ENCODE results near the gene CISD2. TPM values are rescaled to one million over a fixed set of nuclear protein-coding genes. Genes with fewer than 3 reads are reported as not detected.
"Not testable (repeated sequence)": the region's sequence is repeated elsewhere in the genome, so short reads cannot be mapped to it uniquely, and the experiment has no call there.

CISD2 gene
- total RNA-seq, 2 experiments from 2014 or later: 25.1 to 25.7 TPM

DNA sequence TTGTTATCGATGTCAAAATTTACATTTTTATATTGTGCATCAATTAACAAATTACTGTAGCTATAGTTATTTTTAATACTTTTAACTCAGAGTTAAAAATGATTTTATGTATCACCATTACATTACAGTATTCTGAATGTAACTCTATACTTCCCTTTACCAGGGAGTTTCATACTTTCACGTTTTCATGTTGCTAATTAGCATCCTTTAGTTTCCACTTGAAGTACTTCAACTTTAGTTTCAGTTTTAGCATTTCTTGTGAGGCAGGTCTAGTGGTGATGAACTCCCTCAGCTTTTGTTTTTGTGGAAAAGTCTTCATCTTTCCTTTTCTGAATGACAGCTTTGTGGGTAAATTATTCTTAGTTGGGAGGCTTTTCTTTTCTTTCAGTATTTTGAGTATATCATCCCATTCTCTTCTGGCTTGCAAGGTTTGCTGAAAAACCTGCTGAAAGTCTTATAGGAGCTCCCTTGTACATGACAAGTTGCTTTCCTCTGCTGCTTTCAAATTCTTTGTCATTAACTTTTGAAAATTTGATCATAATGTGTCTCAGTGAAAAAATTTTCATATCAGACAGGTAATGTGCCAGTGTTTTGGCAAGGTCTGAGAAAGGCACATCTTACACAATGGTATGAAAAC lies 9.8 kb upstream of the CISD2 start:
- no peaks in the 10 kb centered on the region for H3K27me3 Mint-ChIP-seq (ENCODE audit: low read depth)
- CTCF ChIA-PET: no interaction called here
- no peak overlapping the region for H3K27ac Mint-ChIP-seq
- peaks cover 40% of the 10 kb centered on the region for H3K36me3 Mint-ChIP-seq (ENCODE audit: low read depth)
- peaks cover 20% of the 10 kb centered on the region for H3K9me3 Mint-ChIP-seq
- DNase-seq: no peak
- H3K4me3 Mint-ChIP-seq: no peak overlapping the region
- peaks cover 5% of the 10 kb centered on the region for H3K4me1 Mint-ChIP-seq (ENCODE audit: low read depth)
- intact Hi-C loops (cut with micrococcal nuclease): no loop called here

- H3K27ac Mint-ChIP-seq: no peak overlapping the region
- CTCF ChIA-PET: interaction anchor here (0.9 kb wide), 1 partner anchor 8 kb away, joined by 3 read pairs; no protein-coding TSS in a partner anchor
- no peak overlapping the region for H3K4me3 Mint-ChIP-seq
- peaks cover 47% of the 10 kb centered on the region for H3K36me3 Mint-ChIP-seq (ENCODE audit: low read depth)
- no peak for DNase-seq
- intact Hi-C loops (cut with micrococcal nuclease): no loop called here
- H3K9me3 Mint-ChIP-seq: peaks cover 20% of the 10 kb centered on the region
- peaks cover 17% of the 10 kb centered on the region for H3K4me1 Mint-ChIP-seq (ENCODE audit: low read depth)
- H3K27me3 Mint-ChIP-seq (ENCODE audit: low read depth): no peaks in the 10 kb centered on the region
Observed at GRCh38 chr4:102860611-102861324, 8.0 kb upstream of the CISD2 start.

- peaks cover 47% of the 10 kb centered on the region for H3K36me3 Mint-ChIP-seq (ENCODE audit: low read depth)
- peaks cover 26% of the 10 kb centered on the region for H3K4me1 Mint-ChIP-seq (ENCODE audit: low read depth)
- CTCF ChIA-PET: interaction anchor here (0.7 to 1.1 kb wide), 2 partner anchors 10 to 218 kb away, joined by 3 read pairs; no protein-coding TSS in a partner anchor
- peaks cover 20% of the 10 kb centered on the region for H3K9me3 Mint-ChIP-seq
- DNase-seq: no peak
- H3K27ac Mint-ChIP-seq: no peak overlapping the region
- intact Hi-C loops (cut with micrococcal nuclease): no loop called here
- H3K4me3 Mint-ChIP-seq: no peak overlapping the region
- H3K27me3 Mint-ChIP-seq (ENCODE audit: low read depth): no peaks in the 10 kb centered on the region
Observed at GRCh38 chr4:102862016-102862415, 6.8 kb upstream of the CISD2 start.

- no peak overlapping the region for H3K27ac Mint-ChIP-seq
- intact Hi-C loops (cut with micrococcal nuclease): no loop called here
- H3K4me1 Mint-ChIP-seq (ENCODE audit: low read depth): peaks cover 31% of the 10 kb centered on the region
- CTCF ChIA-PET: interaction anchor here (0.7 to 1.1 kb wide), 2 partner anchors 11 to 217 kb away, joined by 3 read pairs; no protein-coding TSS in a partner anchor
- H3K4me3 Mint-ChIP-seq: no peak overlapping the region
- H3K27me3 Mint-ChIP-seq (ENCODE audit: low read depth): no peaks in the 10 kb centered on the region
- H3K9me3 Mint-ChIP-seq: peaks cover 20% of the 10 kb centered on the region
- DNase-seq: no peak
- H3K36me3 Mint-ChIP-seq (ENCODE audit: low read depth): peaks cover 50% of the 10 kb centered on the region
Observed at GRCh38 chr4:102862747-102863146, 6.0 kb upstream of the CISD2 start.

DNA sequence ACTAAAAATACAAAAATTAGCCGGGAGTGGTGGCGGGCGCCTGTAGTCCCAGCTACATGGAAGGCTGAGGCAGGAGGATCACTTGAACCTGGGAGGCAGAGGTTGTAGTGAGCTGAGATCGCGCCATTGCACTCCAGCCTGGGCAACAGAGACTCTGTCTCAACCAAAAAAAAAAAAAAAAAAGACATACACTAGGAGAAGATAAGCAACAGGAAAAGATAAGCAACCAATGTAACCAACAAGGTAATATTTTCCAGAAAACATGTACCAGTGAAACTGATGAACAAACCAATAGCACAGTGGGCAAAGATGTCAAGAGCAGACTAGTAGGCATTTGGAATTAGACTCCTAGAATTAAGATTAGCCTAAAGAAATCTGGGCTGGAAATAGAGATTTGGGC lies 3.5 kb upstream of the CISD2 start:
- CTCF ChIA-PET: not testable (repeated sequence)
- intact Hi-C loops (cut with micrococcal nuclease): loop anchor here (1.0 kb wide), 1 partner anchor 123 kb away; no protein-coding TSS in a partner anchor

GRCh38 chr4:102867278-102868152 lies 1.3 kb upstream of the CISD2 start:
- H3K9me3 Mint-ChIP-seq: no peaks in the 10 kb centered on the region
- peak overlapping the region; percentile 94 for H3K4me3 Mint-ChIP-seq
- CTCF ChIA-PET: interaction anchor here (1.5 kb wide), 1 partner anchor 39 kb away, joined by 5 read pairs; no protein-coding TSS in a partner anchor
- intact Hi-C loops (cut with micrococcal nuclease): loop anchor here (1.0 to 2.0 kb wide), 5 partner anchors 39 to 365 kb away; partner anchors contain the start of genes CENPE and SLC9B2
- no peaks in the 10 kb centered on the region for H3K27me3 Mint-ChIP-seq (ENCODE audit: low read depth)
- peaks cover 45% of the 10 kb centered on the region for H3K4me1 Mint-ChIP-seq (ENCODE audit: low read depth)
- peaks cover 25% of the 10 kb centered on the region for H3K36me3 Mint-ChIP-seq (ENCODE audit: low read depth)
- DNase-seq: no peak
- peak overlapping the region; percentile 97 for H3K27ac Mint-ChIP-seq

More for the DNA sequence above, 3.5 kb upstream of the CISD2 start:
- H3K27me3 Mint-ChIP-seq (ENCODE audit: low read depth); DNase-seq; H3K27ac Mint-ChIP-seq; H3K9me3 Mint-ChIP-seq; H3K4me3 Mint-ChIP-seq: not testable (repeated sequence)
- Mint-ChIP-seq H3K36me3 (ENCODE audit: low read depth) (peaks cover 36% of the 10 kb centered on the region), H3K4me1 (ENCODE audit: low read depth) (peaks cover 33% of the 10 kb centered on the region)

- Mint-ChIP-seq H3K27me3 (ENCODE audit: low read depth) (no peaks in the 10 kb centered on the region), H3K4me3 (peak overlapping the region; percentile 94), H3K9me3 (no peaks in the 10 kb centered on the region), H3K36me3 (ENCODE audit: low read depth) (peaks cover 25% of the 10 kb centered on the region), H3K4me1 (ENCODE audit: low read depth) (peaks cover 49% of the 10 kb centered on the region), H3K27ac (peak overlapping the region; percentile 97)
- intact Hi-C loops (cut with micrococcal nuclease): loop anchor here (1.0 to 2.0 kb wide), 5 partner anchors 40 to 365 kb away; partner anchors contain the start of genes CENPE and SLC9B2
- peak; percentile 30 for DNase-seq
- CTCF ChIA-PET: interaction anchor here (1.5 kb wide), 1 partner anchor 40 kb away, joined by 5 read pairs; no protein-coding TSS in a partner anchor
Observed at GRCh38 chr4:102868153-102868780, 525 bp upstream of the CISD2 start.

GRCh38 chr4:102869569-102870197 lies 891 bp downstream of the CISD2 start:
- intact Hi-C loops (cut with micrococcal nuclease): loop anchor here (1.0 to 2.0 kb wide), 8 partner anchors 109 to 524 kb away; partner anchors contain the start of genes BDH2, CENPE, MANBA and SLC39A8
- no peaks in the 10 kb centered on the region for H3K27me3 Mint-ChIP-seq (ENCODE audit: low read depth)
- H3K4me1 Mint-ChIP-seq (ENCODE audit: low read depth): peaks cover 50% of the 10 kb centered on the region
- H3K9me3 Mint-ChIP-seq: no peaks in the 10 kb centered on the region
- peak overlapping the region; percentile 97 for H3K27ac Mint-ChIP-seq
- no peak for DNase-seq
- CTCF ChIA-PET: interaction anchor here (0.9 to 1.0 kb wide), 2 partner anchors 42 to 57 kb away, joined by 4 read pairs; partner anchors contain the start of gene UBE2D3
- H3K36me3 Mint-ChIP-seq (ENCODE audit: low read depth): peaks cover 28% of the 10 kb centered on the region
- peak overlapping the region; percentile 94 for H3K4me3 Mint-ChIP-seq

DNA sequence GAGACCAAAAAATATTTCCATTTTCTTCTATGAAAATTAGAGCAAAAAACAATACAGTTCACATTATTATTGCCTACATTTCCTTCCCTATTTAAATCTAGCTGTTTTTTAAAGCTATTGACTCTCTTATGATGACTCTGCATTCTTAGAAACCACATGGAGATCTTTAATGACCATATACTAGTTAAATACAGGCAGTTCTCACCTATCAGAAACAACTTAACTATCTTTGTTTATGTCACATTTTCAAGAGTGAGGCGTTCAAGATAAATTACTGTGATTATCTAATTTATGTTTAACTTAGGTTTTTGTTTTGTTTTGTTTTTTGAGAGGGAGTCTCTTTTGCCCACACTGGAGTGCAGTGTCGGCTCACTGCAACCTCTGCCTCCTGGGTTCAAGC lies 3.0 kb downstream of the CISD2 start:
- Mint-ChIP-seq H3K36me3 (ENCODE audit: low read depth) (peaks cover 42% of the 10 kb centered on the region), H3K27ac (no peak overlapping the region), H3K4me1 (ENCODE audit: low read depth) (peaks cover 33% of the 10 kb centered on the region), H3K9me3 (peaks cover 5% of the 10 kb centered on the region), H3K27me3 (ENCODE audit: low read depth) (no peaks in the 10 kb centered on the region), H3K4me3 (no peak overlapping the region)
- CTCF ChIA-PET: no interaction called here
- DNase-seq: no peak
- intact Hi-C loops (cut with micrococcal nuclease): no loop called here

DNA sequence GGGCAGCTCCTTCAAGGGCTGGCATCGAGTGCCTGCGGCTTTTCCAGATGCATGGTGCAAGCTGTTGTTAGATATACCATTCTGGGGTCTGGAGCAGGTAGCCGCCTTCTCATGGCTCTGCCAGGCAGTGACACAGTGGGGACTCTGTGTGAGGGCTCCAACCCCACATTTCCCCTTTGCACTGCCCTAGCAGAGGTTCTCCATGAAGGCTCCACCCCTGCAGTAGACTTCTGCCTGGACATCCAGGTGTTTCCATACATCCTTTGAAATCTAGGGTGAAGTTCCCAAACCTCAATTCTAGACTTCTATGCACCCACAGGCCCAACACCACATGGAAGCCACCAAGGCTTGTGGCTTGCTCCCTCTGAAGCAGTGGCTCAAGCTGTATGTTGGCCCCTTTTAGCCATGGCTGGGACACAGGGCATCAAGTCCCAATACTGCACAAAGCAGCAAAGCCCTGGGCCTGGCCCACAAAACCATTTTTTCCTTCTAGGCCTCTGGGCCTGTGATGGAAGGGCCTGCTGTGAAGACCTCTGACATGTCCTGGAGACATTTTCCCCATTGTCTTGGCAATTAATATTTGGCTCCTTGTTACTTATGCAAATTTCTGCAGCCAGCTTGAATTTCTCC lies 8.8 kb downstream of the CISD2 start:
- peaks cover 52% of the 10 kb centered on the region for H3K36me3 Mint-ChIP-seq (ENCODE audit: low read depth)
- DNase-seq: not testable (repeated sequence)

DNA sequence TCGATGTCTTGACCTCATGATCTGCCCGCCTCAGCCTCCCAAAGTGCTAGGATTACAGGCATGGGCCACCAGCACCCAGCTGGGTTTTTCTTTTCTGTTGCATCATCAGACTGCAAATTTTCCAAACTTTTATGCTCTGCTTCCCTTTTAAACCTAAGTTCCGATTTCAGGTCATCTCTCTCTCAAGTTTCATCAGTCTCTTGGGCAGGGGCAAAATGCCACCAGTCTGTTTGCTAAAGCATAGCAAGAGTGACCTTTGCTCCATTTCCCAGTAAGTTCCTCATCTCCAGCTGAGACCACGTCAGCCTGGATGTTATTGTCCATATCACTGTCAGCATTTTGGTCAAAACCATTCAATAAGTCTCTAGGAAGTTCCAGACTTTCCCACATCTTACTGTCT lies 9.6 kb downstream of the CISD2 start:
- intact Hi-C loops (cut with micrococcal nuclease); H3K27me3 Mint-ChIP-seq (ENCODE audit: low read depth); DNase-seq; H3K4me1 Mint-ChIP-seq (ENCODE audit: low read depth); H3K27ac Mint-ChIP-seq; H3K4me3 Mint-ChIP-seq; CTCF ChIA-PET: not testable (repeated sequence)
- Mint-ChIP-seq H3K9me3 (peaks cover 18% of the 10 kb centered on the region), H3K36me3 (ENCODE audit: low read depth) (peaks cover 49% of the 10 kb centered on the region)

More for the DNA sequence above, 8.8 kb downstream of the CISD2 start:
- H3K27me3 Mint-ChIP-seq (ENCODE audit: low read depth); intact Hi-C loops (cut with micrococcal nuclease); CTCF ChIA-PET; H3K4me3 Mint-ChIP-seq; H3K27ac Mint-ChIP-seq: not testable (repeated sequence)
- Mint-ChIP-seq H3K4me1 (ENCODE audit: low read depth) (peaks cover 11% of the 10 kb centered on the region), H3K9me3 (peaks cover 18% of the 10 kb centered on the region)

Data from activated naive CD4-positive, alpha-beta T cell treated with anti-CD3 and anti-CD28 coated beads for 36 hours (primary cell).